ENCODE results near the gene MUL1.

MUL1 gene

GRCh38 chr1:20465187-20465586, 42.8 kb downstream of the MUL1 start:
- no peak for DNase-seq

GRCh38 chr1:20463502-20463901, 44.4 kb downstream of the MUL1 start:
- DNase-seq, result no peak

GRCh38 chr1:20462397-20462796, 45.6 kb downstream of the MUL1 start:
- DNase-seq, result no peak

- DNase-seq, result no peak
These were observed 49.2 kb downstream of the MUL1 start for GRCh38 chr1:20458717-20459116.

GRCh38 chr1:20454004-20454403, 53.9 kb downstream of the MUL1 start:
- DNase-seq, result no peak

- DNase-seq, result no peak
These were observed 58.1 kb downstream of the MUL1 start for GRCh38 chr1:20449735-20450311.
